ENCODE data around the gene STXBP4.

STXBP4 gene, protein sequence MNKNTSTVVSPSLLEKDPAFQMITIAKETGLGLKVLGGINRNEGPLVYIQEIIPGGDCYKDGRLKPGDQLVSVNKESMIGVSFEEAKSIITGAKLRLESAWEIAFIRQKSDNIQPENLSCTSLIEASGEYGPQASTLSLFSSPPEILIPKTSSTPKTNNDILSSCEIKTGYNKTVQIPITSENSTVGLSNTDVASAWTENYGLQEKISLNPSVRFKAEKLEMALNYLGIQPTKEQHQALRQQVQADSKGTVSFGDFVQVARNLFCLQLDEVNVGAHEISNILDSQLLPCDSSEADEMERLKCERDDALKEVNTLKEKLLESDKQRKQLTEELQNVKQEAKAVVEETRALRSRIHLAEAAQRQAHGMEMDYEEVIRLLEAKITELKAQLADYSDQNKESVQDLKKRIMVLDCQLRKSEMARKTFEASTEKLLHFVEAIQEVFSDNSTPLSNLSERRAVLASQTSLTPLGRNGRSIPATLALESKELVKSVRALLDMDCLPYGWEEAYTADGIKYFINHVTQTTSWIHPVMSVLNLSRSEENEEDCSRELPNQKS

DNA sequence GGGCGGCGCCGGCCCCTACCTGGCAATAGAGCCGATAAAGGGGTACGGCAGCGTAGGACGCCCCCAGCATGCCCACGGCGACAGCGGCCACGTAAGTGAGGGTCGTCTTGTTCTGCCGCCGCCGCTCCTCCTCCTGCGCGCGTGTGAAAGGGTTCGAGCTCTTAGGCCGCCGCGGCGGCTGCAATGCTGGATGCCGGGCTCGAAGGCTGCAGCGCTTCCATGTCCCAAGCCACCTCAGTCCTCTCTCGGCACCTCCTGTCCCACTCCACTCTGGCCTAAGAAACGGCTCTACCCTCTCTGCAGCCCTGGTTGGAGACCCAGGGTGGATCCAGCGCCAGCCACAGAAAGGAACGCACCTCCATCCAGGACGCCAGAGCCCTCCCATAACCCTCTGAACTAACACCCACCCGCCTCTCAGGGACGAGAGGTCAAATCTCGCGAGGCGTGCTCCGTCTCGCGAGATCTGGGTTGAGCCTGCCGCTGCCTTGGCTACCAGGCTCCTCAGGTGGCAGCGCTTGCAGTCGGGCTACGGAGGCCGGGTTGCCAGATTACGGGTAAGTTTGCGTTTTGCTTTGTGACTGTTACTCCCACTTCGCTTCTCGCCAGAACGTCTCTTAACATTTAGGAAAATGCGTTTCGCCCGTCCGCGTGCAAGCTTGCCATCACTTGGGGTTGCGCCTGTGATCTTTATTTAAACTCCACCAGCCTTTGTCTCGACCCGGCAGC lies at the start of gene STXBP4, which contains the start of gene COX11:
TSS of gene STXBP4 (plus strand) at position 504 of the 726 bp plus-strand sequence. CDS start 17,455 bp downstream, outside the sequence.
TSS of gene COX11 (minus strand) at position 393 of the 726 bp plus-strand sequence. CDS start at position 385, 8 bp downstream.
- DNase-seq (ENCODE audit: low spot score), result peak; percentile 92
- peak; percentile 65 for FAIRE-seq

DNA sequence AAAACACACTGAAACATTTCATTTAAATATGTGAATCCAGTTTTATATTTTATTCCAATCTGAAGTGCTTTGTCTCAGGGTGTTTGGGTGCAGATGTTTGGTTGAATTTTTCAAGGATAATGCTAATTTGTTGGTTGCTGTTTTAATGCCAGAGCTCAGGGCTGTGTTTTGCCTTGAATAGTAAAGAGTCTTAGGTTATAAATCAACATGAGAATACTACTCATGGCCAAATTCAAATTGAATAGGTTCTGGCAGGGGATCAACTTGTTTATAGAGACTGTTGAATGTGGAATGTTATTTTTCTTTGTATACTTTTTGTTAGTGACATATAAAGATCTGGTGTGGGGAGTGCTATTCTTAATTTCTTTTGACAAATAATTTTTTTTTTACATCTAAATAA lies 49.1 kb upstream of the STXBP4 start:
- no peak for DNase-seq (ENCODE audit: low spot score)
- FAIRE-seq, result no peak

DNA sequence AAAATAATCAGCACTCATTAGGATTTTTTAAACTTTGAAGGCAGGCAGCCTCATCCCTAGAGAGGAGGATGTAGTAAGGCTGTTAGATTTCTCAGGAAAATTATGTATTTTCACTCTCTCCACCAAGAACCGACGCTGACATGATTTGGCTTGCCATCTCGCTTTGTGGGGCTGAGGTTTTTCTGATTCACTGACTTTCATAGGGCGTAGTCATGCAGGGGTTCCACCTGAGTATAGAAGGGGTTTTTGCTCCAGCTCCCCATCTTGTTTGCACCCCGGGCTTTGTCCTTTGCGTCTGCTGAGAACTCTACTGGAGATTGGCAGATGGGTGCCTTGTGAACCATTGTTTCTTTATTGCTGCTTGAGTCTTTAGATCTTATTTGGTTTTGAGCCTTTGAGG lies 47.7 kb upstream of the STXBP4 start:
- FAIRE-seq (no peak), DNase-seq (ENCODE audit: low spot score) (no peak)

DNA sequence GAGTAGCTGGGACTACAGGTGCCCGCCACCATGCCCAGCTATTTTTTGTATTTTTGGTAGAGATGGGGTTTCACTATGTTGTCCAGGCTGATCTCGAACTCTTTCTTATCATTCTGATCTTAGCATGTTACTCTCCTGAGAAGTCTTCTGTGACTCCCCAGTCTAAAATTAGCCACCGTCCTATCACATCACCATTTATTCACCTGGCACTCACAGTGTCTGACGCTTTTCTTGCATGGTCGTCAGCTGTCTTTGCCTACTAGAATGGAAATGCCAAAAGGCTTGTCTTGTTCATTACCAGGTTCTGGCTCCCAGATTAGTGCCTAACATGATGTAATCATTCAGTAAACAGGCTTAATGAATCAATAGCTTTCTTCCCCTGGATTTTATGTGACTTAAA lies 44.2 kb upstream of the STXBP4 start:
- DNase-seq (ENCODE audit: low spot score), result no peak

DNA sequence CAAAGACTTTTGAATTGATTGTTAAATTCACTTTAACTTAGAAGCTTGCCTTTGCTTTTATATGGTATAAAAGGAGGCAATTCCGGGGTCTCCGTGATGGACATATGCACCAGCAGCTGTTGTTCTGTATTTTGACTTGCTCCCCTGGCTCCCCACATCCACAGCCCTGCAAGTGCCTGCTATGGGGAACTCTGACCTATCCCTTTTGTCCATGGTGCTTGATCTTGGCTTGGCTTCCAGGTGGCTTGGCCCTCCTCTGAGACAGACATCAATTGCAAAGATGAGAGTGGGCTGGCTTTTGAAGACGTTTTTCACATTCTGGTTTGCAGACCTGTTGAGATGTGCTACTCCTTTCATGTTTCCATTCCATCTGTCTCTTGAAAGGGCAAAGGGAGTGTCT lies 41.0 kb upstream of the STXBP4 start:
- FAIRE-seq (no peak), DNase-seq (ENCODE audit: low spot score) (no peak)

More for the DNA sequence above, 44.2 kb upstream of the STXBP4 start:
- no peak for FAIRE-seq

DNA sequence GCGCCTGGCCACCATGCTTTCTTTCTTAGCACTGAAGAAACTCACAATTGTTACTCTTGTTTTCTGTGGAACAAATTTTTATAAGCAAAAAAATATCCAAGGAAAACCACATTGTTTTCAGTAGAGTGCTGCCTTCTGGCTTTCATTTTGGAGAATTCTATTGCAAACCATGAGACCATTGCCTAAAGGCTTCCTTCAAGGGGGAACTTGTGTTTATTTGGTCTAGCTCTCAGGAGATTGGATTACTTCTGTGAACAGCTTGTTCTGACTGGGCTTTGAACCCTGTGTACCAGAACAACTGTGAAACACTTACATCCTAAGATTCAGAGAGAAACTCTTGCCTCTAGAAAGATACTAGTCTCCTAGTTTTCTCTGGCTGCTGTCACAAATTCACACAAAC lies 35.9 kb upstream of the STXBP4 start:
- no peak for DNase-seq (ENCODE audit: low spot score)
- no peak for FAIRE-seq

DNA sequence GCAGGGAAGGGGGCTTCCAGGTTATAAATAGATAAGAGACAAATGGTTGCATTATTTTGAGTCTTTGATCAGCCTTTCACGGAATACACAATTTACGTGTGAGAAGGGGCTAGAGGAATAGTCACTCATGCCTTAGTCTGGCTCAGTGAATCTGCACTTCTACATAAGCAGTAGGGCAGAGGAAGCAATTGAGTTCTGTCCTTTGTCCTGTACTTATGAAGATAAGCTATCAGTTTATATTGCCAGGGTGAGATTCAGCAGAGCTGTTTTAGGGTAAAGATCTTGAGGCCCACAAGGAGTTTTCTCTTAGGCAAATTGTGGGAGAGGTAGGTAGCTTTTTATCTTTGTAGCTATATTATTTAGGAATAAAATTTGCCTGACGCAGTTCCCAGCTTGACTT lies 34.6 kb upstream of the STXBP4 start:
- no peak for FAIRE-seq
- DNase-seq (ENCODE audit: low spot score), result no peak

DNA sequence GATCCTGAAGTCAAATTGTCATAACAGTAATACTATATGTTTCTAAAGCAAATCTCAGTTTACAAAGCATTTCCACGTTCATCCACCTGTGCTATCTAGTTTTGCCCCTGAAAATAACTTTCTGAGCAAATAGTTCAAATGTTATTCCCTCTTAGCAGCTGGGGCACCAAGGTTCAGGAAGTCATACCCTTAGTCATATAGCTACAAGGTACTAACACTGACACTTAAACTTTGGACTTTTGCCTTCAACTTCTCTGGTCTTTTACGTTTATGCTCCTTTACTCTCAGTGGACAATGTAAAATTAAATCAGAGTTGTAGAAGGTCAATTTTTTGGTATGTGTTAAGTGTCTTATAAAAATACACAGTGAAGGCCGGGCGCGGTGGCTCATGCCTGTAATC lies 33.1 kb upstream of the STXBP4 start:
- no peak for FAIRE-seq

DNA sequence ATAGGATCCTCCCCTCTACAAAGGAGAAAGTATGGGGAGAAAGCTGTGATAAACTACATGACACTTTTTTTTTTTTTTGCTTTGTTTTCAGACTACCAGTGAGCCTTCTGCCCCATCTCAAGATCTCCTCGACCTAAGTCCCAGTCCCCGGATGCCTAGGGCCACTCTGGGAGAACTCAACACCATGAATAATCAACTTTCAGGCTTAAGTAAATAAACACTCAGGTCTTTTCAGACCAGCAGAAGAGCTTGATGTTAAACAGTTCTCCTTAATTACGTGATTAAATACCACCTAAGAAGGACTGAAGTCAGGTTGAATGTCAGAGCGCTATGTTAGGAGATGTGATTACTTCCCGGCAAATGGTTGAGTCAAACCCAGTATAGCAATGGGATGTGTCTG lies 31.5 kb upstream of the STXBP4 start:
- FAIRE-seq, result no peak
- DNase-seq (ENCODE audit: low spot score), result no peak

More for the DNA sequence above, 33.1 kb upstream of the STXBP4 start:
- no peak for DNase-seq (ENCODE audit: low spot score)

DNA sequence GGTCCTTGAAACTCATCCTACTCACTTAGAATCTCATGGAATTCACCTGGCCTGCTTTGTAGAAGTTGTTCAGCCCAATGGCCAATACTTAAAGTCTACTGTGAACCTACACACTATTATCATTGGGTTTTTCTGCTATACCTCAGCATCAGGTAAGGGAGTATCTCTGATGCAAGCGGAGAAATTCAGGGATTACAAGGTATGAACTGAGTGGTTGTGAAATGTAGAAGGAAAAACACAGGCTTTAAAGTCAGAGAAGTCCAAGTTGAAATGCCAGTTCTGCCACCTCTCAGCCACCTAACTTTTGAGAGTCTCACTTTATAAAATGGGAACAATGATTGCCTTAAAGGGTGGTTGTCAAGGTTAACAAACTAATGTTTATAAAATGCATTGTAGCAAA lies 31.1 kb upstream of the STXBP4 start:
- DNase-seq (ENCODE audit: low spot score), result no peak
- no peak for FAIRE-seq

DNA sequence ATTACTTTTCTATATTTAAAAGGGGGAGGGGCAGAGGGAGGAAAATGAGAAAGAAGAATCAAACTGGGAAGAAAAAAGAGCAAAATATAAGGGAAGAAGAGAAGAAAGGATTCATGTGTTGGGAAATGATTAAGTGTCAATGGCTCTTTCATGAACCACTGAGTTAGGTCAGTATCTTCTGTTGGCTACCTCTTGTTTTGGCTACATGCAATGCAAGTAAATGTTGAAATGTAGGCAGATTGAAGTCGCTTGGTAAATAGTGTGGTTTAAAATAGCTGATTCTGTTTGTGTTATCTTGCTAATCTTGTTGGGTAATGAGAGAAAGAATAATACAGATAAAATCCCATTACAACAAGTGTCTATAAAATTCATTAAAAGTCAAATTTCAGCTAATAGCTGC lies 27.3 kb upstream of the STXBP4 start:
- no peak for FAIRE-seq

DNA sequence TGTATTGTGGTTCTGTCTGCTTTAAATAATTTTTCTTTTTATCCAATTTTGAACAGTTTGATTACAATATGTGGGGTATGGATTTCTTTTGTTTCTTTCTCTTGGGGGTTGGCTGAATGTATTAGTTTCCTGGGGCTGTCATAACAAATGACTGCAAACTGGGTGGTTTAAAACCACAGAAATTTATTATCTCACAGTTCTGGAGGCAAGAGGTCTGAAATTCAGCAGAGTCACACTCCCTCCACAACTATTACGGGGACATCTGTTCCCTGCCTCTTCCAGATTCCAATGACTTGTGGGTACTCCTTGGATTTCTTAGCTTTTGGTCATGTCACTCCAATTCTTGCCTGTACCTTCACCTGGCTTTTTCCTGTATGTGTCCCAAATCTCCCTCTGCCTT lies 23.8 kb upstream of the STXBP4 start:
- DNase-seq (ENCODE audit: low spot score), result peak; percentile 57
- peak; percentile 11 for FAIRE-seq

More for the DNA sequence above, 27.3 kb upstream of the STXBP4 start:
- DNase-seq (ENCODE audit: low spot score), result no peak

DNA sequence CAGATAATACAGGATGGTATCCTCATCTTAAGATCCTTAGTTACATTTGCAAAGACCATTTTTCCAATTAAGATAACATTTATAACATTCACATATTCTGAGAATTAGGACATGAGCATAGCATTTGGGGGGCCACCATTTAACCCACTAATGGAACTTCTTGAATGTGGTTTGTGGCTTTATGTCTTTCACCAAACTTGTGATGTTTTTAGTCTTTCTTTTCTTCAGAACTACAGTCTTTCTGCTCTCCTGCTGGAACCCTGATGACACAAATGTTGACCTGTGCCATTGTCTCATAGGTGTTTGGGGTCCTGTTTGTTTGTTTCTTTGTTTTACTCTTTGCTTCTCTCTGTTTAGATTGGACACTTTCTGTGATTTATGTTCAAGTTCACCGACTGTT lies 23.3 kb upstream of the STXBP4 start:
- DNase-seq (ENCODE audit: low spot score), result no peak

DNA sequence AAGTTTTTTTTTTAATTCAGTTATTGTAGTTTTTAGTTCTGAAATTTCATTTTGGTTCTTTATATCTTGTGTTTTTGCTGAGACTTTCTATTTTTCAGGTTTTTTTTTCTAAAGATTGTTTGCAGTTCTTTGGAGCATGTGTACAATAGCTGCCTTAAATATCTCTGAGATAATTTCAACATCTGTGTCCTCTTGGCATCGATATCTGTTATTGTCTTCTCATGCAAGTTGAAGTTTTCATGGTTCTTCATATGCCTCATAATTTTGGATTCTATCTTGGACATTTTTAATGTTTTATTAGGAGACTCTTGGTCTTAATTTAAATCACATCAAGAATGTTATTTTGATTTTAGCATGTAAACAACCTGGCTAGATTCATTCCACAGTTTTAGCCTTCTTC lies 22.9 kb upstream of the STXBP4 start:
- FAIRE-seq, result no peak
- no peak for DNase-seq (ENCODE audit: low spot score)

More for the DNA sequence above, 23.3 kb upstream of the STXBP4 start:
- FAIRE-seq, result no peak

DNA sequence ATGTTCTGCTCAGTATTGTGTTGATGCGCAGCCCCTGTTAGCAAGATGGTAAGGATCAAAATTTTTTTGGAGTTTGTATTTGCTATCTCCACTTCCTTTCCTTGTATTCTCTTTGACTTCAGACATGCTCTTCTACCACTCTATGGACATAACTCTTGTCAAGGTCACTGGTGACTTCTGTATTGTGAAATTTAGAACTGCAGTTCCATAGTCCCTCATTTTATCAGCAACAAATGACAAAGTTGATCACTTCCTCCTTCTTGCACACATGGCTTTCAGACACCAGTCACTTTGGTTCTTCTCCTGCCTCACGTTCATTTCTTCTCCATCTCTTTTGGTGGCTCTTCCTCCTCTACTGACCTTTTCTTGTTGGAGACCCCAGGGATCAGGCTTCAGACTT lies 21.2 kb upstream of the STXBP4 start:
- FAIRE-seq (no peak), DNase-seq (ENCODE audit: low spot score) (no peak)

DNA sequence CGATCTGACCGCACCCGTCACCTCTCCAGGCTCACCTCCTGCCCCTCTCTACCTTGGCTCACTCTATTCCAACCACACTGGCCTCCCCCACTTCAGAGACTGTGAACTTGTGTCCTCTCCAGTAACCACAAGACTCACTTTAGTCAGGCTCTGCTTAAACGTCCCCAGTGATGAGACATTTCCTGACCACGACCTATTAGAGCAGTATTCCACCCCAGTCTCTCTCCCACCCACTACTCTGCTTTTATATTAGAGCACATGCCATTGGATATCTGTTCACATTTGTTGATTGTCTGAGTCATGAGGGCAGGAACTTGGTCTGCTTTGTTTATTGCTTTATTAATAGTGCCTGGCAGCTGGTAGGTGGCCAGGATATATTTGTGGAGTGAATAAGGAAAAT lies 20.2 kb upstream of the STXBP4 start:
- peak; percentile 99 for DNase-seq (ENCODE audit: low spot score)
- FAIRE-seq, result peak; percentile 98

DNA sequence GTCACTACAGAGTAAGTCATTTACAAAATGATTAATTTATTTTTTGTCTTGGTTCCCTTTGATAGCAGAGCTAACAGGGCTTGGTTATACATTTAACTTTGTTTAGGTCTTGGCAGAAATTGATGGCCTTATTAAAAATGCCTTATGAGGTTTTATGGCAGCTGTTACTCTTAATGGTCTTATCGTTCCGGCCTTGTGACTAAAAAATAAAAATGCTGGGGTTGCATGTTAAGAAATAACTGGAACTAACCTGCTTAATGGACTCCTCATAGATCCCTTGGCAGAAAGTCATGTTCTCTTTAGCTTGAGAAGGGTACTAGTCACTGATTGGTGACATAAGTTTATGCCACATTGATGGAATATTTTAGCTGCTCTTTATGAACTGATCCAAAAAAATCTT lies 18.4 kb upstream of the STXBP4 start:
- no peak for FAIRE-seq
- no peak for DNase-seq (ENCODE audit: low spot score)

DNA sequence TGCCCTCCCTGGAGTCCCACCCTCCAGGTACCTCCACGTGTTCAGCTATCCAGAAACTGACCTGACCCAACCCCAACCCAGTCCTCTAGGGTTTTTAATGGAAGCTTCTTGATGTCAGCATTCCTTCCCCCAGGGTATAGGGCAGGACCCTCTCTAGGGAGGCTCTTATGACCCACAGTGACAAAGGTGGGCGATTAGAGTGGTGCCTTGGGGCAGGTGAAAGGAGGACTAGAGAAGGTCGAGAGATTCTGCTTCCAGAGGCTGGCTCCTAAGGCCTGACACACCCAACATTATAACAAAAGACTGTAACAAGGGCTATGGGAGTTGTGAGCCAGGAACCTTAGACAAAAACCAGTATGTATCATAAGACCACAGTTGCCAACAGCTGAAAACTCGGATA lies 17.3 kb upstream of the STXBP4 start:
- FAIRE-seq (no peak), DNase-seq (ENCODE audit: low spot score) (no peak)

DNA sequence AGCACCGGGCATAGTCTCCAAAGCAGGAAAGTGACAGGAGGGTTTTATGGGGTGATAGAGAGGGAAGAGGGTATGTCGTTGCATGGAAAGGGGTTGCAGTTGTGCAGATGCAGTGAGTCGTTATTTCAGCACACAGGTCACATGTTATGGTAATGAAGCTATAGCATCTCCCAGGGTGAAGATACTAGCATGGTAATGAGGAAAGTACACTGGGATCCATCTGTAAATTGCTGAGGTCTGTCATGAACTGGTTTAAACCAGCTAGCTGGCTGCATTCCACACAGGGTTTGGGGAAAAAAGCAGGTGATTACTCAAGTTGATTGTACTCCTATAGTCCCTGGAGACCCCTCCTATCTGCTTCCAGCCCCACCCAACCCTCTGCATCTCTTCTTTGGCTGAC lies 11.8 kb upstream of the STXBP4 start:
- FAIRE-seq (no peak), DNase-seq (ENCODE audit: low spot score) (no peak)

DNA sequence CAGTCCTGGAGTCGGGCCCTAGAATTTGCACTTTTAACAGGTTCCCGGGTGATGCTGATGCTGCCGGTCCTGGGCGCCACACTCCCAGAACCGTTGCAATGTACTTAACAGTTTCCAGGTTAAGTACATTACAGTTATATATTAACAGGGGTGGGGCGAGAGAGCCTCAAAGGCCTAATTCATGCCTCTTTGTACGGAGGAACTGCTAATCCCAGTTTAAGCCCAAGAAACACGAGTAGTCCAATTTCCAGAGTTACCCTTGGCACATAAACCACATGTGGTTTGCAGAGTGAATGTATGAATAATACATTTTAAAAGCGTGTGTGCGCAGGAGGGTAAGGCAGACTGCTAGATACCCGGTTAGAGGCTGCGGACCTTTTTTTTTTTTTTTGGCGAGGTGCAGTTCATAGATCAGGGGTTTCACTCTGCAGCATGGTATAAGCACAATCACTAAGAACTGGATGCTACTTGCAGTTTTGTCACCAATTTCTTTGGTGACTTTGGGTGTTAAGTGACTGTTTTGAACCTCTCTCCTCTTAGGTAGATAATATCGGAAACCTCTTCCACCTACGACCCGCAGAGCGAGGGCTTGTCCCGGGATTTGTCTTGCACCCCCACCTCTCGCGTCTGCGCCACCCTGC lies 824 bp upstream of the STXBP4 start:
- FAIRE-seq (no peak), DNase-seq (ENCODE audit: low spot score) (peak; percentile 8)

DNA sequence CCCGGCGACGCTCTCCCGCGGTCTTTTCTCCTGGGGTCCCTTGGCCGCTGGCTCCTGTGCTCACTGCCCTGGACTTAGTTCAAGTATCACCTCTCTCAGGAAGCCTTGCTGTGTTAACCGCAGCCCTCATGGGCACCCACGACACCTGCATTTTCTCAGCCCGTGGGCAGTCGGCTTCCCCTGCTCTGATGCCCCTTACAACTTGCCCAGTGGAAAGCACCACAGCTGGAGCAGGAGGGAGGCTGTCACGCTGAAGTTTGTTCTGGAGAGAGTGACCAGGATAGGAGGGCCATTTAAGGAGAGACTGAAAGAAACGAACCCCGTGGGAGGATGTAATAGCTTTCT lies 395 bp downstream of the STXBP4 start:
- no peak for DNase-seq (ENCODE audit: low spot score)
- FAIRE-seq, result no peak

Data from RCC 7860 (cell line).